Measurements from ENCODE around the gene MCM3.

The MCM3 gene

DNA sequence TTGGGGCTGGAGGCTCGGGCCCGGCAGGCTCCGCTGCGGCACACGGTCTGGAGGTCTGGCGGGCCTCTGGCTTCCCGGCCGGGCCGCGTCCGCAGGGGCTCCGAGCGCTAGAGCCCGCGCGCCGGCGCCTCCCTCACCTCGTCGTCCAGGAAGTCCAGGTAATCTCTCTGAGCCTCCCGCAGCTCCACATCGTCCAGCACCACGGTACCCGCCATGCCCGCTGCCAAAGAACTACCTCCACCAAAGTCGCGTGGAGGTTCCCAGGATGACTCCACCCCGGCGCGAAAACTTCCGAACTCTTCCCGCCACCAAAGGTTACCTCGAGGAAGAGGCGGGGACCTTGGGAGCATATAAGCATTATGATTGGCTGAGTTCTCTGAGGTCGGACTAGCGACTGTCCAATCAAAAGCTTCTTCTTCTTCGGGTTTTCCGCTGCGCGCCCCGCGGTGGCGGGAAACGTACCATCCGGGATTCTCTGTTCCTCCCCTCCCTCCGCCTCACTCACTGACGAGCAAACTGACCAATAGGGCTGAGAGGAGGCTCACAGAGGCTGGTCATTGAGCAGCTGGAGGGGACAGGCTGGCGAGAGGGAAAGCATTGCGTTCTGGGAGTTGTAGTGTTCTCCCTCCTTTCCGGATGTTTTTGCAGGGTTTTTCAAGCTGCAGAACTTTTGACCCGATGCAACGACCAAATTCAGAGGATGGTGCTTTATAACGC lies at the start of gene MCM3:
Gene MCM3 (minus strand): TSS at position 283 of the 717 bp plus-strand sequence. CDS start 68 bp downstream, at position 215.
- DNase-seq: peak; percentile 100

DNA sequence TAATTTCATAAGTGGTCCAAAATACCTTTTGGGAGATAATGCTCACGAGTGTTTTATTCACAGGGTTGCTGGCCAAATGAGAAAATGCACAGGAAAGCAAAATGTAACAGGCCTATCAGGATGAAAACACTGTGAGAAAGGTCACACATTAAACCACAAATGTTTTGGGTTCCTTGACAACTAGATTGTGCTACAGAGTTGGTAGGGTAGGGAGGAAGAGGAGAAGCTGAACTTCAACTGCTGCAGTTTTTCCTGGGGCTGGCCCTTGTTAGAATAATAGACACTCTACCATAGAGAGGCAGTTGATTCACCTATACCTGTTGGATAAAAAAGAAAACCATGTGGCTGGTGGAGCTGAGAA lies 49.3 kb upstream of the MCM3 start:
- no peak for DNase-seq

DNA sequence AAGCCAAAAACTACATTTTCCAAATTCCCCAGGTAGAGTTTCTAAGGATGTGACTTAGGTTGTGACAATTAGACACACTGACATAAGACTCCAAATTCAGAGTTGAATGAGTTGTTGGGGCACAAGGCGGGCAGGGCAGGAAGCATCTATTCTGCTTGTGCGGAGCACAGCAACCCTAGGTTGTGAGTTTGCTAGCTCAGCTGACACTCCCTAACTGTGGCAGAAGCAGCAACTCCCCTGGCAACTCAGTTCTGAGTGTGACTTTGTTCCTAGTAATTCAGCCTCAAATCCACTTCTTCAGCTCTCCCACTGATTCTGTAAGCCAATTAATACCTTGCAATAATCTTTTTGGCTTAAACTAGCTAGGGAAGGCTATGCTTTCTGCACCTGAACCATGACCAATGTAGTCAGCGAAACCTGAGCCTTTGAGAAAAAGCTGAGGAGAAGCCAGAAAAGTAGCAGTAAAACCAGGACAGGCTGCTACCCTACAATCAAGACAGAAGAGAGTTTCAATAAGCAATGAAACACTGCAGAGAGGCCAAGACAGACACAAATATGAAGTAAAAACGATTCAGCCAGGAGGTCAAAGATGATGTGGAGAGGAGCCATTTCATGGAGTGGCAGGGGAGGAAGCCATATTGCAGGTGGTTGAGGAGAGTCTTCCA lies 47.4 kb upstream of the MCM3 start:
- no peak for DNase-seq

DNA sequence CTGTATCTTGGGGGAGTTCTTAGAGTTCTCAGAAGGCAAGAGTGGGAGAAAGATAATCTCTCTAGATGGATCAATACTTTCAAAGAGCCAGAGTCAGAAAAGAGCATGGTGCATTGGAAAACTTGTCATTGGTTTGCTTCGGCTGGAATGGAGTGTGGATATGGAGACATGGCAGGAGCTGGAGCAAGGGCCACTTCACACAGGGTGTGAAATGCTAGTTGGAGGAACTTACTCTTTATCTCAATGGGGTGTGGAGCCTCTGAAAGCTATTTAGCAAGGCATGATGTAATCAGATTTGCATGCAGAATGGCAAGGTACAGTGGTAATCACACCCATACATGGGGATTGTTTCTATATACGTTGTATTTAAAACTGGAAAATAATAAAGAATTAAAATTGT lies 45.9 kb upstream of the MCM3 start:
- peak; percentile 38 for DNase-seq

GRCh38 chr6:52328729-52329128 lies 44.2 kb upstream of the MCM3 start:
- no peak for DNase-seq

DNA sequence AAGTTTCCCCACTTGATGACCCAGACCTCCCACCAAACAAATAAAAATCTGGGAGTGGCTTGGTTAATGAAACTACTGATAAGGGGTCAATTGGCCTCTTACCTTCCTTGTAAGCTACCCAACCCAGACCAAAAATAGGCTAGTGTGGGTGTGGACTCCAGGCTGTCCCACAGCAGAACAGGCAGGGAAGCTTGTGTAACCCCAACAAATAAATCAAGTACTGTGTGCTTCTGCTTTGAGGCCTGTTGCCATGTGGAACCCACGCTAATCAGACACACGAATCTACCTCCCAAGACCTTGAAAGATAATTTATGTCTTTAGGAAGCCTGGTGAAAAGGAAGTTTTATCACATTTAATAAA lies 43.7 kb upstream of the MCM3 start:
- DNase-seq: peak; percentile 61

DNA sequence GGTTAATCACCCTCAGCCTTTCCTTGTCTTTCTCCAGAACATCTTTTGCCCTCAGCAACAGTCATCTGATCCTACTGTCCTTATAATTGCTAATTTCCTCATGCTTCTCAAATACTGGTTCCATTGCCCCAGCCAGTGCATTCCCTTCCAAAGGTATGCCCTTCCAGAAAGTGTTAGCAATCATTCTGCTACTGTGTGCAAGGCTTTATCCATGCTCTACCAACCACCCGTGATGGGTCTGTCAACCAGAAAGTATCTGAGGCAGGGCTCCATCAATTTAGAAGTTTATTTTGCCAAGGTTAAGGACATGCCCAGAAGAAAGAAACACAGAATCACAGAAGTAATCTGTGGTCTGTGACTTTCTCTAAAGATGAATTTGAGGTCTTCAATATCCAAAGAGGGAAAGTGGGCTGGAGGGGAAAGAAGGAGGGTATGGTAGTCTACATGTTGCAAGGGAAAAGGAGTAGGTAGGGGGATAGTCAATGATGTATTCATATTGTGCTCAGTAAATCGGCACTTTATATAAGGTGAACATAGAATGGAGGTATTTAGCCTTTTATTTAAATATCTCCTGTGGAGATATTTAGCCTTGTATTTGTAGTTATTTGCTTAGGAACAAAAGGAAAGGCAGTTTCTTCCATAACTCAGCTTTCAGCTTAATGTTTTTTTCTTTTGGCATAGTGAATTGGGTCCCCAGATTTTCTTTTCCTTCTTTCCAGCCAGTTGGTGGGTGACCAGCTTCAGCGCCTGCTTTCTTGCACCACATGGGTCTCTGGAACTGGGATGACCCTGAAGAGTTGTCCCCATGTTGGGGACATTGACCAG lies 42.2 kb upstream of the MCM3 start:
- no peak for DNase-seq

- no peak for DNase-seq
These were observed 41.3 kb upstream of the MCM3 start for GRCh38 chr6:52325695-52326471.

- DNase-seq: no peak
These were observed 39.6 kb upstream of the MCM3 start for GRCh38 chr6:52324189-52324588.

GRCh38 chr6:52317841-52318581 lies 33.5 kb upstream of the MCM3 start:
- DNase-seq: peak; percentile 81

- DNase-seq: no peak
These were observed 32.7 kb upstream of the MCM3 start for GRCh38 chr6:52317211-52317610.

- DNase-seq: no peak
These were observed 30.2 kb upstream of the MCM3 start for GRCh38 chr6:52314752-52315151.

DNA sequence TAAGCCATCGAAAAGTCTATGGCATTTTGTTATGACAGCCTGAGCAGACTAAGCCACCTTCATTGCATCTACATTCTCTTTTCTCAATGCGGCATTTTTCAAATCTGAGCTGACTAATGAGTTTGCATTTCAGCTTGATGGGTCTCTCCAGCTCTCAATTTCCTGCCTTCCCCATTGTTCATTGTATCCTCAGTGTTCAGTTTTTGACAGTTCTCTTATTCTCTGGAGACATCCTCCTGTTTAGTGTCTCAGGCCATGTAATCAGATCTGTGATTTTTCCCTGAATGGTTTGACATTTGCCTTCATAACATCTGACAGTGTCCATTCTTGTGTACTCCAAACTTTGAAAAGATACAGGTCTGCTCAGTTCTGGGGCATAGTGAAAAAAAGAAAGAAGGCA lies 27.9 kb upstream of the MCM3 start:
- DNase-seq: no peak

- DNase-seq: peak; percentile 87
These were observed 26.4 kb upstream of the MCM3 start for GRCh38 chr6:52310932-52311331.

DNA sequence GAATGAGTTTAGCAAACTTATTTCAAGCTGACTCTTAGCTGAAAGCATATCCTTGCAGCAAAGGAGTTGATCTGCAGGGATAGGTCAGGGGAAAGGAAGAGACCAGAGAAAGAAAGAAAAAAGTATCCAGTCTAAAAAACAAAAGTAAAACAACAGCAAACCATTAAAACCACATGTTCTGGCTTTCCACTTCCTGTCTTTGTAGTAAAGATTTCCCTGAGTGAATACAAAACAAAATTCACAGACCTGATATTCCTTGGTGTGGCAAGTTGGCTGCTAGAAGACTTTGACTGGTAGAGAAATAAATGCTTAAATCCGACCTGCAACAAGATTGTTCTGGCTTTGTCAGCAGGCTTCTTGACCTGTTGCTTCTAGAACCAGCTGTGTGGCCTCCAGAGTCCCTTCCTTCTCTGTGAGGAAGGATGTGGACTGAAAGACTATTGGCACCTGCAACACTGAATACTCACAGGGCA lies 23.4 kb upstream of the MCM3 start:
- DNase-seq: peak; percentile 40

GRCh38 chr6:52306972-52307870 lies 22.7 kb upstream of the MCM3 start:
- no peak for DNase-seq

- DNase-seq: peak; percentile 96
These were observed 21.6 kb upstream of the MCM3 start for GRCh38 chr6:52305948-52306767.

- DNase-seq: no peak
These were observed 20.9 kb upstream of the MCM3 start for GRCh38 chr6:52305411-52305810.

- DNase-seq: peak; percentile 86
These were observed 20.4 kb upstream of the MCM3 start for GRCh38 chr6:52304983-52305390.

- no peak for DNase-seq
These were observed 18.6 kb upstream of the MCM3 start for GRCh38 chr6:52303178-52303577.
